HepG2 (cell line): ENCODE measurements around the gene NPPC. TPM values are rescaled to one million over a fixed set of nuclear protein-coding genes. Genes with fewer than 3 reads are reported as not detected.

ENCODE experiments used
- CREBL2 ChIP-seq: sonication (generic); formaldehyde crosslinking; IDR thresholded peaks from 2 replicates; pipeline ENCODE4 v1.8.1; 2023; ENCODE audit warnings: missing genetic modification reagents, mild to moderate bottlenecking, borderline replicate concordance
- GATAD2A ChIP-seq: IDR thresholded peaks from 2 replicates; pipeline ENCODE4 v1.6.1; 2016
- HMGXB4 ChIP-seq, 2 experiments: sonication (generic) in 1 of 2; formaldehyde crosslinking in 1 of 2; IDR thresholded peaks; 2 replicates each; pipeline versions ENCODE4 v1.4.0 to v1.6.1; 2018 to 2020; ENCODE audit warnings: missing genetic modification reagents in 2 of 2, borderline replicate concordance in 1 of 2, low read depth in 1 of 2, mild to moderate bottlenecking in 1 of 2, missing biosample characterization in 1 of 2
- KDM3A ChIP-seq: IDR thresholded peaks from 2 replicates; pipeline ENCODE4 v1.6.1; 2018; ENCODE audit warnings: low read depth, missing compliant biosample characterization
- MZF1 ChIP-seq: sonication (generic); formaldehyde crosslinking; IDR thresholded peaks from 2 replicates; pipeline ENCODE4 v1.8.1; 2023; ENCODE audit warnings: mild to moderate bottlenecking, missing genetic modification reagents, borderline replicate concordance
- NAIF1 ChIP-seq: sonication (generic); formaldehyde crosslinking; IDR thresholded peaks from 2 replicates; pipeline ENCODE4 v1.5.0; 2020; ENCODE audit warnings: mild to moderate bottlenecking, missing genetic modification reagents, borderline replicate concordance
- NFRKB ChIP-seq: fragments of 450-650 bp; IDR thresholded peaks from 2 replicates; pipeline ENCODE4 v1.6.1; 2017
- NFYB ChIP-seq: sonication (generic); formaldehyde crosslinking; IDR thresholded peaks from 2 replicates; pipeline ENCODE4 v1.4.0; 2020; ENCODE audit warnings: missing genetic modification reagents
- NR2C2 ChIP-seq: sonication (generic); formaldehyde crosslinking; IDR thresholded peaks from 2 replicates; pipeline ENCODE4 v1.4.0; 2020; ENCODE audit warnings: missing genetic modification reagents, mild to moderate bottlenecking, moderate library complexity, borderline replicate concordance
- NRL ChIP-seq: sonication (generic); formaldehyde crosslinking; IDR thresholded peaks from 2 replicates; pipeline ENCODE4 v1.5.0; 2020; ENCODE audit warnings: missing genetic modification reagents, mild to moderate bottlenecking, moderate library complexity, borderline replicate concordance
- REPIN1 ChIP-seq: sonication (generic); formaldehyde crosslinking; IDR thresholded peaks from 2 replicates; pipeline ENCODE4 v1.8.0; 2022; ENCODE audit warnings: missing genetic modification reagents, low read depth, mild to moderate bottlenecking, borderline replicate concordance
- TBX2 ChIP-seq: sonication (generic); formaldehyde crosslinking; IDR thresholded peaks from 2 replicates; pipeline ENCODE4 v1.5.0; 2020; ENCODE audit warnings: missing genetic modification reagents, mild to moderate bottlenecking, borderline replicate concordance
- THYN1 ChIP-seq: sonication (generic); formaldehyde crosslinking; IDR thresholded peaks from 2 replicates; pipeline ENCODE4 v1.8.1; 2023; ENCODE audit warnings: low read depth, mild to moderate bottlenecking, moderate library complexity, missing genetic modification reagents, borderline replicate concordance
- WIZ ChIP-seq: sonication (generic); formaldehyde crosslinking; IDR thresholded peaks from 2 replicates; pipeline ENCODE4 v1.5.1; 2020; ENCODE audit warnings: mild to moderate bottlenecking, missing genetic modification reagents
- ZC3H4 ChIP-seq: sonication (generic); formaldehyde crosslinking; IDR thresholded peaks from 2 replicates; pipeline ENCODE4 v1.4.0; 2020; ENCODE audit warnings: missing genetic modification reagents, borderline replicate concordance
- ZGPAT ChIP-seq: IDR thresholded peaks from 2 replicates; pipeline ENCODE4 v1.6.1; 2016; ENCODE audit warnings: mild to moderate bottlenecking
- ZHX1 ChIP-seq: sonication (generic); formaldehyde crosslinking; IDR thresholded peaks from 2 replicates; pipeline ENCODE4 v1.8.1; 2022; ENCODE audit warnings: low read depth, mild to moderate bottlenecking, missing genetic modification reagents
- ZKSCAN1 ChIP-seq: fragments of 150-350 bp; IDR thresholded peaks from 2 replicates; pipeline ENCODE4 v1.6.1; 2014; ENCODE audit warnings: low read length
- ZNF33A ChIP-seq: sonication (generic); formaldehyde crosslinking; IDR thresholded peaks from 2 replicates; pipeline ENCODE4 v1.5.1; 2020; ENCODE audit warnings: missing genetic modification reagents, mild to moderate bottlenecking, moderate library complexity, borderline replicate concordance
- ZNF589 ChIP-seq: sonication (generic); formaldehyde crosslinking; conservative IDR thresholded peaks from 2 replicates; pipeline ENCODE4 v1.8.0; 2022; ENCODE audit warnings: mild to moderate bottlenecking, moderate library complexity, missing genetic modification reagents
- ZNF644 ChIP-seq: IDR thresholded peaks from 2 replicates; pipeline ENCODE4 v1.6.1; 2016; ENCODE audit warnings: low read depth
- ZNF773 ChIP-seq: sonication (generic); formaldehyde crosslinking; IDR thresholded peaks from 2 replicates; pipeline ENCODE4 v1.4.0; 2020; ENCODE audit warnings: missing genetic modification reagents, borderline replicate concordance
- polyA plus RNA-seq, 8 experiments: library from polyadenylated mRNA; depleted of rRNA in 3 of 8; stranded (reverse) in 7 of 8; unstranded in 1 of 8; fragments of >200 nt; fragmentation: Illumina TruSeq in 4 of 8; extraction: Trizol in 4 of 8; gene quantifications; 2 replicates each; pipeline versions ENCODE4 v1.2.1 to v1.2.3, GENCODE V29; 2011 to 2016; ENCODE audit warnings: low read depth in 4 of 8, missing spikeins in 1 of 8, mixed read lengths in 1 of 8; ENCODE audit not compliant: insufficient read depth in 1 of 8
- total RNA-seq, 5 experiments: library from RNA; depleted of rRNA; stranded (reverse); fragments of >200 nt; fragmentation: Illumina TruSeq; extraction: Trizol; gene quantifications; 2 replicates each; pipeline ENCODE4 v1.2.3, GENCODE V29; 2016; ENCODE audit warnings: low read depth in 1 of 5

Gene NPPC
- total and polyA plus RNA-seq, 2 of the 13 experiments (the other 11 are each of a cell fraction or from before 2014, with no cell fraction given): 0.11 TPM; not detected in 1

- TF ChIP-seq ZC3H4 (CRISPR knock-in tag): no peak
- TF ChIP-seq ZGPAT (CRISPR knock-in tag): no peak
- TF ChIP-seq ZNF33A (CRISPR knock-in tag): no peak; the same call in 1 of the 2 replicates
- no peak for TF ChIP-seq ZNF589 (CRISPR knock-in tag)
- TF ChIP-seq THYN1 (CRISPR knock-in tag): no peak
- TF ChIP-seq MZF1: no peak
- TF ChIP-seq ZHX1 (CRISPR knock-in tag): peak; percentile 65; the same call in 1 of the 2 replicates
- TF ChIP-seq TBX2 (CRISPR knock-in tag): no peak
- peak; percentile 71; the same call in 1 of the 2 replicates for TF ChIP-seq ZNF644
- TF ChIP-seq HMGXB4 (CRISPR knock-in tag; IDR thresholded peaks at IDR 0.05; ENCODE audit: borderline replicate concordance in 1 of 2, low read depth in 1 of 2): no peak
- TF ChIP-seq GATAD2A (CRISPR knock-in tag): peak; percentile 99
- TF ChIP-seq REPIN1 (CRISPR knock-in tag): no peak; the same call in 1 of the 2 replicates
- TF ChIP-seq NR2C2 (CRISPR knock-in tag): peak; percentile 73; the same call in 1 of the 2 replicates
- TF ChIP-seq NRL (CRISPR knock-in tag): no peak
- TF ChIP-seq WIZ (CRISPR knock-in tag): no peak
- no peak for TF ChIP-seq NAIF1 (CRISPR knock-in tag)
- no peak for TF ChIP-seq KDM3A (CRISPR knock-in tag)
- TF ChIP-seq NFRKB: no peak
- no peak for TF ChIP-seq ZKSCAN1
- TF ChIP-seq CREBL2 (CRISPR knock-in tag): no peak
- no peak for TF ChIP-seq ZNF773 (CRISPR knock-in tag)
- no peak for TF ChIP-seq NFYB (CRISPR knock-in tag)
These were observed 31.9 kb upstream of the NPPC start (continued) for GRCh38 chr2:231957913-231958763.
